Measurements from ENCODE around the gene KCNAB2.

DNA sequence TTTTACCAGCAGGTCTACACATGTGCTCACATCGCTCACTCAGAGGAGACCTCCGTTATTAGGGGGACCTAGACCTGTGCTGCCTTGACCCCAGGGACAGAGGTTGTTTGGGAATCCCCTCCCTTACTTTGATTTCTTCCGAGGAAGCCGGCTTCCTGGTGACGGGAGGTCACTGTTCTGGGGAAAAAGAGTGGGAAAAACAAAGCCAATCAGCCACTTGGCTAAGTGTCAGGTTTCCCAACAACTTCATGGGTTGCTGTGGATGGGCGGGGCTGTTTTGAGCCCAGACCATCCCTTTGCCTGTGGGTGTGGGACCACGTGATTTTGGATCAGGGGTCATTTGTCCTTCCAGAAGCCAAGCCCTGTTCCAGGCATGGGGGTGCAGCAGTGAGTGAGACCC, 7.1 kb upstream of the KCNAB2 start:
- TF ChIP-seq, protein P1, sequence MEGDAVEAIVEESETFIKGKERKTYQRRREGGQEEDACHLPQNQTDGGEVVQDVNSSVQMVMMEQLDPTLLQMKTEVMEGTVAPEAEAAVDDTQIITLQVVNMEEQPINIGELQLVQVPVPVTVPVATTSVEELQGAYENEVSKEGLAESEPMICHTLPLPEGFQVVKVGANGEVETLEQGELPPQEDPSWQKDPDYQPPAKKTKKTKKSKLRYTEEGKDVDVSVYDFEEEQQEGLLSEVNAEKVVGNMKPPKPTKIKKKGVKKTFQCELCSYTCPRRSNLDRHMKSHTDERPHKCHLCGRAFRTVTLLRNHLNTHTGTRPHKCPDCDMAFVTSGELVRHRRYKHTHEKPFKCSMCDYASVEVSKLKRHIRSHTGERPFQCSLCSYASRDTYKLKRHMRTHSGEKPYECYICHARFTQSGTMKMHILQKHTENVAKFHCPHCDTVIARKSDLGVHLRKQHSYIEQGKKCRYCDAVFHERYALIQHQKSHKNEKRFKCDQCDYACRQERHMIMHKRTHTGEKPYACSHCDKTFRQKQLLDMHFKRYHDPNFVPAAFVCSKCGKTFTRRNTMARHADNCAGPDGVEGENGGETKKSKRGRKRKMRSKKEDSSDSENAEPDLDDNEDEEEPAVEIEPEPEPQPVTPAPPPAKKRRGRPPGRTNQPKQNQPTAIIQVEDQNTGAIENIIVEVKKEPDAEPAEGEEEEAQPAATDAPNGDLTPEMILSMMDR (IDR thresholded peaks at IDR 0.05), result no peak
- no peak for TF ChIP-seq POLR2AphosphoS5 (IDR thresholded peaks at IDR 0.05)
